GM12874 (cell line): ENCODE data around the gene DUS1L.

Experiments used
- TF ChIP-seq, protein P1 (sequence below): IDR thresholded peaks from 2 replicates; pipeline ENCODE4 v1.5.1; 2011; ENCODE audit warnings: low read depth, mild to moderate bottlenecking, control low read depth, low read length, moderate library complexity; ENCODE audit not compliant: insufficient read depth

Gene DUS1L

DNA sequence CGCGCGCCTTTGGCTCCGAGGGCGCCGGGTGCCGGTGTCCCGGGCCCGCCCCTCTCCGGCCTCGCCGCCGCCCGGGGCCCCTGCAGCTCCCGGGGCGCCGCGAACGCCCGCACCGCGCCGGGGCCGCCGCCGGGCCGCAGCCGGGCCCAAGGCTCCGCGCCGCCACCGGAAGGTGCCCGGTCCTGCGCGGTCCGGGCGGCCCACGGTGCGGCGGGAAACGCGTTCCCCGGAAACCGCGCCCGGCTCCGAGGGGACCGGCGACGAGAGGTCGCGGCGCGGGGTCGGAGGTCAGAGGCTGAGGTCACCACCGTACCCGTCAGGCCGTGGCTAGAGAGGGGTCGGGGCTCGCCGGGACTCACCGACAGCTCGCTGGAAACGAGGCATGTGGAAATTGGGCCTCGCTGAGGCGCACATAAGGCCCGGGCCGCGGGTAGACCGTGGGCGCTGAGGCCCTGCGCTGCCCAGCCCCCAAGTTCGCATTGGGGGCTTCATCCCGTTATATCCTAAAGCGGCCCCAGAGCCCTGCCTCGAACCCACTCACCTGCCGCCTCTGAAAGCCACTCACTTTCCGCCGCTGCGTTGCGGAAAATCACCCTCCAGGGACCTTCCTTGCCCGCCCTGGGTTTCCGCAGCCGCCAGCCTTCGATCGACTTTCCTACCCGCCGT lies at the start of gene DUS1L:
TSS of gene DUS1L (minus strand) at position 167 of the 666 bp plus-strand sequence. CDS start 745 bp downstream, outside the sequence.
- TF ChIP-seq, protein P1, sequence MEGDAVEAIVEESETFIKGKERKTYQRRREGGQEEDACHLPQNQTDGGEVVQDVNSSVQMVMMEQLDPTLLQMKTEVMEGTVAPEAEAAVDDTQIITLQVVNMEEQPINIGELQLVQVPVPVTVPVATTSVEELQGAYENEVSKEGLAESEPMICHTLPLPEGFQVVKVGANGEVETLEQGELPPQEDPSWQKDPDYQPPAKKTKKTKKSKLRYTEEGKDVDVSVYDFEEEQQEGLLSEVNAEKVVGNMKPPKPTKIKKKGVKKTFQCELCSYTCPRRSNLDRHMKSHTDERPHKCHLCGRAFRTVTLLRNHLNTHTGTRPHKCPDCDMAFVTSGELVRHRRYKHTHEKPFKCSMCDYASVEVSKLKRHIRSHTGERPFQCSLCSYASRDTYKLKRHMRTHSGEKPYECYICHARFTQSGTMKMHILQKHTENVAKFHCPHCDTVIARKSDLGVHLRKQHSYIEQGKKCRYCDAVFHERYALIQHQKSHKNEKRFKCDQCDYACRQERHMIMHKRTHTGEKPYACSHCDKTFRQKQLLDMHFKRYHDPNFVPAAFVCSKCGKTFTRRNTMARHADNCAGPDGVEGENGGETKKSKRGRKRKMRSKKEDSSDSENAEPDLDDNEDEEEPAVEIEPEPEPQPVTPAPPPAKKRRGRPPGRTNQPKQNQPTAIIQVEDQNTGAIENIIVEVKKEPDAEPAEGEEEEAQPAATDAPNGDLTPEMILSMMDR = no peak

- TF ChIP-seq, protein P1 = no peak
Measured at GRCh38 chr17:82114872-82115271, 49.3 kb upstream of the DUS1L start.

DNA sequence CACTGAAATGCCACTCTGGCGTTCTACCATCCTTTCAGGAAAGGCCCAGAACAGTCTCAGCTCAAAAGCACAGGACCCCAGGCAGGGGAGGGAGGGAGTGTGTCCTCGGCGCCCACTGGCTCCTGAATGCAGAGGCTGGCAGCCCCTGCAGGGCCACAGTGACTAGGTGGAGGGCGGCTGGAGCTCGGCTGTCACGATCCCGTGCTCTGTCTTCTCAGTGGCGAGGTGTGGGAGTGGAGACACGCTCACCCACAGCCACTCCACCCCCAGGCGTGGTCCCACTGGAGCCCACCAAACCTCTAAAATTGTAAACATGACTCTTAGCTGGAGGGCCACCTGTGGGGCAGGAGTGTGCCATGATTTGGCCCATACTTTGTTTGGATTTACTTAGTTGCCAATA lies 48.8 kb upstream of the DUS1L start:
- TF ChIP-seq, protein P1 = no peak

- TF ChIP-seq, protein P1 = no peak
Measured at GRCh38 chr17:82113941-82114340, 48.3 kb upstream of the DUS1L start.

DNA sequence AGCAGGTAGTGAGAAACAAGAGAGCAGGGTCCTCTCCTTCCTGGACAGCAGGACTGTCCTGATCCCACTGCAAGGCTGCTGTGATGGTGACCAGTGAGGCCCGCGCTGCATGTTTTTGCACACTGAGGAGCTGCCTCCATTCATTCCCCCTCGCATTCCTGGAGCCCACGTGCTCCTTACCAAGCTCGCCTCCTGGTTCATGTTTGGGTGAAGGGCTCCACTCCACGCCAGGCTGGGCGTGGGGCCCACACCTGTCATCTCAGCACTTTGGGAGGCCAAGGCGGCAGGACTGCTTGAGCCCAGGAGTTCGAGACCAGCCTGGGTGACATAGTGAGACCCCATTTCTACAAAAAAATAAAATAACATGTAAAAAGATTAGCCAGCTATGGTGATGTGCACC lies 47.8 kb upstream of the DUS1L start:
- TF ChIP-seq, protein P1 = no peak

DNA sequence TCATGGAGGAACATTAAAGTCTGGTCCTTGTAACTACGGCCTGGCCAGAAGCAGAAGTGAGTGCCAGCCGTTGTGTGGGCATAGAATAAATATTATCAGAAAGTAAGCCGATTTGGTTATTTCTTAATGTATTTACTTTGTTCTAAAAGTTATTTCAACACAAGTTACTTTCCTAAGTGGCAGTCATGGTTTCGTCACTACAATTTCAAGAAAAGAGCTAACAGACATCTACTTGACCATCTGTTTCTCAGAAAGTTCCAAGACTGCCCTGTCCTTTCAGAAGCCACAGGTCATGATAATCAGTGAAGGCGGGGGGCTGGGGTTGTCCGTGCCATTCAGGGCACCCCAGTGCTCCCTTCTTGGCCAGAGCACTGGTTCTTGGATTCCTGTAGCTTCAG lies 47.3 kb upstream of the DUS1L start:
- TF ChIP-seq, protein P1 = no peak

GRCh38 chr17:82112181-82112913 lies 46.7 kb upstream of the DUS1L start:
- TF ChIP-seq, protein P1 = no peak
